ENCODE results near the gene ZNF678. TPM values are rescaled to one million over a fixed set of nuclear protein-coding genes. Genes with fewer than 3 reads are reported as not detected.

Gene ZNF678
- total RNA-seq = 10 to 100 TPM in 1 of 2 donors, 1 to 10 TPM in 1; 8.5 to 14.1 TPM

DNA sequence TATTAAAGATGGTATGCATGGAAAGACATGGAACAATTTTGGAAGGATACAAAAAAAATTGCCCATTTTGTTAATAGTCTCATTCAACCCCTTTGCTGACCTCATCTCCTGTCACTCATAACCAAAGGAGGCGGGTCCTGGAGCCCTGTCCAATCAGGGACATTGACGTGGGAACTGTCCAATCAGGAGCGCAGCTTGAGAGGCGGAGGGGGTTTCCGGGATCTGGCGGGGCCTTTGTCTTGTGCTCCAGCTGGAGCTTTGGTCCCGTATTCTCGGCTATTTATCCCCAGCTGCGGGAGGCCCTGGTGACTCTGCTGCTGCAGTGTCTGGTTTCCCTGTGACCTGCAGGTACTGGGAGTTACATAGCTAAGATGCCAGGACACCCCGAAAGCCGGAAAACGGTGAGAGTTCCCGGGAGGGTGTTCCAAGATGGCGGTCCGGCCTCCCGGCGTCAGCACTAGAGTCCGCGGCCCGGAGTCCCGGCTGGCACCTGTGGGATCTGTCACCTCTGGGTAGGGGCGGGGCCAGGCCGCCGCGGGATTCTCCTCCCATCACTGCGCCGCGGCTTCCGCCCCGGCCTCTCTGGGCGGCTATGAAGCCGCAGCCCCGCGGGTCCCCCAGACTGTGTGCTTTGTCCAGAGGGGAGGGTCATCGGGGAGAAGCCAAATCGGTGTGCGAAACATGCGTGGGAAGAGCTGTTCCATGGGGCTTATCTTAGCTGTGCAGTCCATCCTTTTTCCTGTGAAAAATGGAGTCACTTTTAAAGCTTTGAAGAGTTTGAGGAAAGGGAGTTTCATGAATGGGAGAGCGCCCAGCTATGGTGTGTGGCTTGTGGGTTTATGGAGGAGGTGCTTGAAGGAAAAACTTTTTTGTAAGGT lies at the start of gene ZNF678:
ZNF678 (plus strand) TSS at position 233 of the 878 bp plus-strand sequence. CDS start 87,436 bp downstream, outside the sequence.
- peaks cover 5 to 22% of the 10 kb centered on the region in 2 donors for H3K9me3 Mint-ChIP-seq
- ATAC-seq = peak; percentile 96
- H3K27ac Mint-ChIP-seq = peak within 1 kb of the TSS; percentile 93 to 97

DNA sequence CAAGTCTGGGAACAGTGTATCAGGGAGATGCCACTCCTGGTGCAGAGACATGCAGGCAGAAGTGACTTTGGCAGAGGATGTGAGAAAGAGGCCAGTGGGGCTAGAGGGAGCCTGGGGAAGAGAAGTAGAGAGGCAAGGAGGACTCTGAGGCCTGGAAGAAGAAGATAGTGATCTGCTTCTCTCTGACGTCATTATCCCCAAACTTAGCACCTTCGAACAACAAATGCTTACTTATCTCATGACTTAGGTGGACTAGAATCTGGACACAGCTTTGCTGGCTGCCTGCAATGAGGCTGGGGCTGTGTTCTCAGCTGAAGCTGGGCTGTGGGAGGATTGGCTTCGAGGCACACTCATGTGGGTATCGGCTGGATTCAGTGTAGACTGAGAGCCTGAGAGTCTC lies 44.5 kb upstream of the ZNF678 start:
- Mint-ChIP-seq H3K9me3 (peaks cover 0 to 5% of the 10 kb centered on the region in 2 donors), H3K27ac (no peak overlapping the region), H3K36me3 (peaks cover 0 to 6% of the 10 kb centered on the region in 2 donors)
- ATAC-seq (no peak), DNase-seq (ENCODE audit: low spot score in 2 of 2) (no peak)

More for the DNA sequence above, at the start of gene ZNF678:
- peak; percentile 85 to 93 for DNase-seq (ENCODE audit: low spot score in 2 of 2)
- H3K36me3 Mint-ChIP-seq = peaks cover 9 to 59% of the 10 kb centered on the region in 2 donors

DNA sequence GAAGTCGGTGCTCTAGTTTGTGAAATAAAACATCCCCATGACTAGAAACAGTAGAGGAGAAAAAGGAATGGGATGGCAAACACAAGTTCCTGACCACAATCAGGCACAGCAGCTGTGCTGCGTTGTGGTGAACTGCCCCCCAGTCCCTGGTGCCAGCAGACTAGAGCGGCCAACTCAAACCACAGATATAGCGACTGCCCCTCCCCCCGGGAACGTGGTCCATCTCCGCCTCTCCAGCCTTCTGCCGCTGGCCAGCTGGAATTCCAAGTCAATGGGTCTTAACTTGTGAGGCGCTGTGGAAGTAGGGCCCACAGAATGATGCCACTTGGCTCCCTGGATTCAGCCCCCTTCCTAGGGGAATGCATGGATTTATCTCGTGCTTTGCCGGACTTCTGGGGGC lies 41.6 kb upstream of the ZNF678 start:
- Mint-ChIP-seq H3K27ac (no peak overlapping the region), H3K36me3 (peaks cover 4 to 10% of the 10 kb centered on the region in 2 donors), H3K9me3 (peaks cover 8 to 16% of the 10 kb centered on the region in 2 donors)
- no peak for ATAC-seq
- no peak for DNase-seq (ENCODE audit: low spot score in 2 of 2)

DNA sequence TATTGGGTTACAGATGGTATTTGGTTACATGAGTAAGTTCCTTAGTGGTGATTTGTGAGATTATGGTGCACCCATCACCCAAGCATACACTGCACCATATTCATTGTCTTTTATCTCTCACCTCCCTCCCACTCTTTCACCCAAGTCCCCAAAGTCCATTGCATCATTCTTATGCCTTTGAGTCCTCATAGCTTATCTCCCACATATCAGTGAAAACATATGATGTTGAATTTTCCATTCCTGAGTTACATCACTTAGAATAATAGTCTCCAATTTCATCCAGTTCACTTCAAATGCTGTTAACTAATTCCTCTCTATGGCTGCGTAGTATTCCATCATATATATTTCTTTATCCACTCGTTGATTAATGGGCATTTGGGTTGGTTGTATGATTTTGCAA lies 36.8 kb upstream of the ZNF678 start:
- peaks cover 48 to 50% of the 10 kb centered on the region in 2 donors for H3K36me3 Mint-ChIP-seq

DNA sequence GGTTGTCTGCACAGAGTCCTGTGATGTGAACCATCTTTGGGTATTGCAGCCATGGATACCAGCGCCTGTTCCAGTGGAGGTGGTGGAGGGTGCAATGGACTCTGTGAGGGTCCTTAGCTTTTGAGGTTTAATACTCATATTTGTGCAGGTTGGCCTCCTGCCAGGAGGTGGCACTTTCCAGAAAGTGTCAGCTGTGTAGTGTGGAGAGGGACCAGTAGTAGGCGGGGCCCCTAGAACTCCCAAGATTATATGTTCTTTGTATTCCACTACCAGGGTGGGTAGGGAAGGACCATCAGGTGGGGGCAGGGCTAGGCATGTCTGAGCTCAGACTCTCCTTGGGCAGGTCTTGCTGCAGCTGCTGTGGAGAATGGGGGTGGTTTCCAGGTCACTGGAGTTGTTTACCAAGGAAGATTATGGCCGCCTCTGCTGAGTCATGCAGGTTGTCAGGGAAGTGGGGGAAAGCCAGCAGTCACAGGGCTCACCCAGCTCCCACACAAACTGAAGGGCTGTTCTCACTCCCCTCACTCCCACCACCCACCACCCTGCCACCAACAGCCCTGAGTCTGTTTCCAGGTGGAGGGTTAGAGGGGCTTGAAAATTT lies 31.2 kb upstream of the ZNF678 start:
- Mint-ChIP-seq H3K36me3 (peaks cover 48 to 60% of the 10 kb centered on the region in 2 donors), H3K9me3 (peaks cover 37 to 50% of the 10 kb centered on the region in 2 donors), H3K27ac (no peak overlapping the region)
- DNase-seq (ENCODE audit: low spot score in 2 of 2) = no peak
- no peak for ATAC-seq

More for the DNA sequence above, 36.8 kb upstream of the ZNF678 start:
- DNase-seq (ENCODE audit: low spot score in 2 of 2) = no peak
- Mint-ChIP-seq H3K9me3 (peaks cover 44 to 51% of the 10 kb centered on the region in 2 donors), H3K27ac (no peak overlapping the region)
- ATAC-seq = no peak

DNA sequence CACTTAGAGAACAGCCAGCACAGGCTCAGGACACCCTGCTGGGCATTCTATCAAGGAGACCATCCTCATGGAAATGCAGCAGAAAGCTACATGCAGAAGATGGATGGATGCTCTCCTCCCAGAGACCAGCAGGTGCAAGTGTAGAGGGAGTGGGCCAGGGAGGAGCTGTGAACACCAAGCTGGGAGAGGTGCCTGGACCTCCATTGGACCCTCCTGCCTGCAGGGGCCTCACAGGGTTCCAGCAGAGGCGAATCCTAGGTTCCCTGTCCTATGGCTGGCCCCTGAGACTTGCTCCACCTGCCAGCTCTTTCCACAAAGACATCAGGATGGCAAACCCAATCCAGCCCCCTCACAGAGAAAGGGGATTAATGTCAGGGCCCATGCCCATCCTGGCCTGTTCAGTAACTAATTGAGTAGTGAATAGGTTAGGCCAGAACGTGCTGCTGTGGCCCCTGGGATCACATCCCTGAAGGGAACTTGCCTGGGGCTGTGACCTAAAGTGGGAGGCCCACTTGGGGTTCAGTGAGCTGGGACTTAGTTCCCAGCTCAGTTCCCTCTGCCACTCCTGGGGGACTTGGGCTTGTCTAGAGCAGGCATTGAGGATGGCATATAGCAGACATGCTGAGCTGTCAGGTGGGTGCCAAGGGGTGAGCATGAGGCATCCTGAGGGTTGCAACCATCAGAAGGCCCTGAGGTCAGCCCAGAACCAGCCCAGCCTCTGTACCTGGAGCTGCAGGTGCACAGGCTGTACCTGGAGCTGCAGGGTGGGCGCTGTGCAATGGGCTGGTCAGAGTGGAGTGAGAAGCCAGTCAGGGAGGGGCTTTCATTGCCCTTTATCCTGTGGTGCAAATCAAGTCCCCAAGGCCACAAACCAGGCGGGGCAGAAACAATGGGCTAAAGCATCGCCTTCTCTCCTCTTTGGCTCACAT lies 22.9 kb upstream of the ZNF678 start:
- peaks cover 0 to 3% of the 10 kb centered on the region in 2 donors for H3K36me3 Mint-ChIP-seq
- DNase-seq (ENCODE audit: low spot score in 2 of 2) (no peak), ATAC-seq (no peak)
- no peaks in the 10 kb centered on the region for H3K9me3 Mint-ChIP-seq
- no peak overlapping the region for H3K27ac Mint-ChIP-seq

DNA sequence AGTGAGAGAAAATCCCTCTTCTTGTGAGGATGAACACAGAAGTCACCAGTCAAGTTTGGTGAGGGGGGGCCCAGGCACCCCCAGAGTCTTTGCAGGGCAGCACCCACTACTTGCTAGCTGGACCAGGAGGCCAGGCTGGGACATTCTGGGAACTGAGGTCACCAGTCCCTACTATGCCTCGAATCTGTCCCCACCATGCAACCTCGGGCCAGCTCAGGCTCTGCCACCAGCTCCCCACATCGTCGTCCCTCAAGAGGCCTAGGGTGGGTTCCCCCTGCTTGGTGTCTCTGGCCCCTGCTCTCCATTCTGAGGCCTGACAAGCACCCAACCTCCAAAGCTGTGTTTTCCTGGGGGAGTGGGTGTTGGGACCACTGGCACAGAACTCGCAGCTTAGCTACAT lies 22.2 kb upstream of the ZNF678 start:
- Mint-ChIP-seq H3K36me3 (no peaks in the 10 kb centered on the region), H3K27ac (no peak overlapping the region), H3K9me3 (no peaks in the 10 kb centered on the region)
- DNase-seq (ENCODE audit: low spot score in 2 of 2) (no peak), ATAC-seq (no peak)

DNA sequence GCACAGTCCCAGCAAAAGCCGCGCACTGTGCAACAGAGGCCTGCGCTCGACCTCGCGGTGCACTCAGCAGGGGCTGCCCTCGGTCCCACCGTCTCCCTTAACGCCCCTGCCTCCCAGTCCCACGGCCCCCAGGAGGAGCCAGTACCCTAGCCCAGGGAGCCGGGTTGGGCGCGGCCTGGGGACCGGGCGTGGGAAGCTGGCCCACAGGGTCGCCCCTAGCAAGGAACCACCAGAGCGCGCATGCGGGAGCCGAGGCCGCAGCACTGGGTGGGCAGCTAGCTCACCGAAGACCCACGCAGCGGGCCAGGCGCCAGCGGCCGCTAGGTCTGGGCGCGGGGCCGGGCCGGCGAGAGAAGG lies 21.6 kb upstream of the ZNF678 start:
- Mint-ChIP-seq H3K27ac (no peak overlapping the region), H3K9me3 (no peaks in the 10 kb centered on the region), H3K36me3 (no peaks in the 10 kb centered on the region)
- DNase-seq (ENCODE audit: low spot score in 2 of 2) (no peak), ATAC-seq (no peak)

DNA sequence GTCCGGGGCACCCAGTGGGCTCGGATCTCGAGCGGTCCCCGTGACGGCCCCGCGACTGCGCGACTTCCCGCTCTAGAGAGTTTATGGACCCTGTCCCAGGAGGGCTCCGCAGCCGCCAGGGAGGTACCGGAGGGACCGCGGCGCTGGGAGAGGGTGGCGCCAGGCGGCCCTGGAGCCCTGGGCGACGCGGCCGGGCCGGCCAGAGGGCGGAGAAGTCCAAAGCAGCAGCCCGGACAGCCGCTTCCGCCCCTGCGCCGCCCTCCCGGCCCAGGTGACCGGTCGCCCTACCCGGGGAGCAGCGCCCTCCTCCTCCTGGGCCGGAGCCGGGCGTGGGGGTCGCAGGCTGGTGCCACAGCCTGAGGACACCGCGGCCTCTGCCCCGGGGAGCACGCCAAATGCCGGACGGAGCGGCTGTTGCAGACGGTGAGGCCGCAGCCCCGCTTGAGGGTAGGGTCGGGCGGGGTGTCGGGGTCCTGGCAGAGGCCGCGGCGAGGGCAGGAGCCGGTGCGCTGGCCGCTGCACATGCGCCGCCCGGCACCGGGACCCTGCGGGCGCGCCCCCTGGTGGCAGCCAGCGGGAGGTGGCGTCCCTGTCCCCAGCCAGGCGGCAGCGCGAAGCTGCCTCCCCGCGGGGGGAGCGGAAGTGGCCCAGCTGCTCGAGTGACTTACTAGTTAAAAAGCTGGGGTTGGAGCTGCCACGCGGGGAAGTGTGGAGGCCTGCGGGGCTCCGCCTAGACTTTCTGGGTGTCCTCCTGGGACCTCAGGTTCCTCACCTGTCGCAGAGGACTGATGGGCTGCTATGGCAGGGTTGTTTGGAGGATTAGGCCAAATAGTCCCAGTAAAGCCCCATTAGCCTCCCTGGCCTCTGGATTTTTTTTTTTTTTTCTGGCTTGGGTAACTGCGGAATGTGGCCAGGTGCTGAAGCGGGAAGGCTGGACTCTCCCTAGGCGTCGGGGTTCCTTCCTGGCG lies 20.9 kb upstream of the ZNF678 start:
- peak; percentile 96 for ATAC-seq

DNA sequence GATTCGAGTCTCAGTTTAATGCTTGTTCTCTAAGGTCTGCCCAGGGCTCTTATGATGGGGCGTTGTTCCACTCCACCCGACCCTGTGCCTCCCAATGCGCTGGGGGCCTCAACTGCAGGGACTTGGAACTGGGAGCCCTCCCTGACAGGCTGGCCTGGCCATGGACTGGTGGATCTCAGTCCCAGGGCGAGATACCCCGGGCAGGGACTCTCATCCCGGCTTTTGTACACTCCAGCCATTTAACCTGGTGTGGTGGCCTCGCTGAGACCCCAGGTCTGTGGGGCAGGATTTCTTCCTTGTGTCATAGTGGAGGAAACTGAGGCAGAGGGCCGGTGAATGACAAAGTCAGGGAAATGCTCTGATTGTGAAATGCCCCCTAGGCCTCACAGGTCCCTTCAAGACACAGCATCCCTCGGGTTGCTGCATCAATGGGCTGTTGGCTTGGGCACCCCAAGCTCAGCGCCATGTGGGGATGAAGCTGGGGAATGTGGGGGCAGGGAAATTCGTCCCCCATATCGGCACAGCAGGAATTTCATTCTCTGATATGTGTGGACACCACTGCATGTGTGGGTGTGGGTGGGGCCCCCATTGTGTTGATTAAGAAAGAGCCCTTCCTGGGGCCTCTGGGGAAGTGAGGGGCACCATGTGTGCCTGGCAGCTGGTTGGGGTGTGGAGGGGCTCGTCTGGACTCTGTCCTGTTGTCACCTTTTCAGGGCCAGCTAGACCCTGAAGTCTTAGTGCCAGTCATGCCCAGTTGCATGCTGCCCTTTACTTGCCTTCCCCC lies 19.9 kb upstream of the ZNF678 start:
- no peak for ATAC-seq
- Mint-ChIP-seq H3K27ac (peak overlapping the region; percentile 22 to 48), H3K9me3 (no peaks in the 10 kb centered on the region), H3K36me3 (no peaks in the 10 kb centered on the region)
- no peak for DNase-seq (ENCODE audit: low spot score in 2 of 2)

More for the DNA sequence above, 20.9 kb upstream of the ZNF678 start:
- no peaks in the 10 kb centered on the region for H3K9me3 Mint-ChIP-seq
- DNase-seq (ENCODE audit: low spot score in 2 of 2) = peak; percentile 92 to 95
- no peaks in the 10 kb centered on the region for H3K36me3 Mint-ChIP-seq
- peak overlapping the region; percentile 22 to 48 for H3K27ac Mint-ChIP-seq

DNA sequence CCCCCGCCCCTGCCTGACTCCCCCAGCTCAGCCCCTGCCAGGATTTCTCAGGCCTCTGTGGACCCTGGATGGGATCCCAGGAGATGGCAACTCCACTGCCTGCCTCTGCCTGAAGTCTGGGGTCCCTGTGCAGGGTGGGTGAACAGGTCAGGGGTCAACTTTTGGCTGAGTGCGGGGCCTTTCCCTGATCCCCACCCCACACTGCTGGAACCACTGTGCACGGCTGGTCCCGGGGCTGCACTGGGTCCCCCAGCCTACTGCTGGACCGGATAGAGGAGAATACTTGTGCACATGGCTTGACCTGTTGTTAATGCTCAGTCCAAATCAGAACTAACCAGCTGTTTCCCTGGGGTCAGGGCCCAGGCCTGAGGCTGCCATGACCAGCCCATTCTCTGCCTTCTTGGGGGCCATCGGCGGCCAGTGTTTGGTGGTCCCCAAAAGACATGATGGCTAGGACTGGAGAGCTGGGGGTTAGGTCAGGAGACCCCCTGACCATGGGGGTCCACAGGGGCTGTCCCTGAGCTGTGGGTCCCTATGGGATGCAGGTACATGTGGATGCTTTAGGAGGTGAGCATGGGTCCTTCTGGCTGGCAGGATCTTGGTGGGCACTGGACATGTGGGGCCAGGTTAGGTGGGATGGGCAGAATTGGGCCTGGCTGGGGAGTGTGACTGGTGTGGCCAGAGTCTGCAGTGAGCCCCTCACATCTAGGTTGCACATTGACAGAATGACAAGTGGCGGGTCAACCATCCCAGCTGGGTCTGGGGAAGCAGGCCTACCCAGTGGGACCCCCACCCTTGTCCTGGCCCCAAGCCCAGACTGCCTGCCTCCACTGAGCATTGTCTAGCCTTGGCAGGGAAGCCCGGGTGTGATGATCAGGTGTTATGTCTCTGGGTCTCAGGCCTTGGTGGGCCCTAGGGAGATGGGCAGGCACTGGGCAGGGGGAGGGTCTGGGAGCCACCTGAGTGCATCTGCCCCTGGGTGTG lies 19.0 kb upstream of the ZNF678 start:
- Mint-ChIP-seq H3K36me3 (no peaks in the 10 kb centered on the region), H3K9me3 (no peaks in the 10 kb centered on the region), H3K27ac (no peak overlapping the region)
- ATAC-seq (no peak), DNase-seq (ENCODE audit: low spot score in 2 of 2) (no peak)

DNA sequence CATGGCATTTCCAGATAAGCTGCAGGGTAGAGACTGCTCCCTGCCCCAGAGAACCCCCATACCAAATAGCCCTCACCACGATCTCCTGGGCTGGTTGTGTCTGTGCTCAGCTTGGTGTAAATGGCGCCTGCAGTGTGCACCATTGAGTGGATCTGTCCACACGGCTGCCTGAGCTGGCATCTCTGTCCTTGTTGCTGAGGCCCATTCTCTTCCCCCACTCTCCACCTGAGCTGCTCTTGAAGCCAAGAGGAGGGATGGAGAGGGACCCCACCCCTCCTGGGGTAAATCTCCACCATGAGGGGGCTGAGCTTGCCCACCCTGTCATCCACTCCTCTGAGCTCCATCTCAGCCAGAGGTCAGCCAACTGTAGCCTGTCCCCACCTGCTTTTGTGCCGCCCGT lies 18.0 kb upstream of the ZNF678 start:
- H3K9me3 Mint-ChIP-seq = peaks cover 0 to 2% of the 10 kb centered on the region in 2 donors
- no peak for ATAC-seq
- peaks cover 2 to 3% of the 10 kb centered on the region in 2 donors for H3K36me3 Mint-ChIP-seq
- no peak overlapping the region for H3K27ac Mint-ChIP-seq
- no peak for DNase-seq (ENCODE audit: low spot score in 2 of 2)

DNA sequence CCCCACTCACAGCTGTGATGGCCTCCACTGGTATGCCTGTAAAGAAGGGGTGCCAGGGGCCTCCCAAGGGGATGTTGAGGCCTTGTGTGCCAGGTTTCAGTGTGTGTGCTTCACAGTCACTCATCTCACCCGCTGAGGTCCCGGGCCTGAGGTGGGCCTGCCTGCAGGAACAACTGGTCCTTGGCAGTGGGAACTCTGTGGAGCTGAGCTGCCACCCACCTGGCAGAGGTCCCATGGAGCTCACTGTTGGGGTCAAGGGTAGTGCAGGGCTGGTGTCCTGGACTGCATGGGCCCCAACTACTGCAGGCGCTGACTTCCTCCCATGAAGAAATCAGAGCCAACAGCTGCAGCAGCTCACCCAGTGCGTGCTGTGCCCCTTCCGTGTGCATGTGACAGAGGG lies 17.3 kb upstream of the ZNF678 start:
- H3K27ac Mint-ChIP-seq = no peak overlapping the region
- ATAC-seq = no peak
- H3K9me3 Mint-ChIP-seq = peaks cover 7% of the 10 kb centered on the region in 2 donors

More for the DNA sequence above, 17.3 kb upstream of the ZNF678 start:
- H3K36me3 Mint-ChIP-seq = peaks cover 9% of the 10 kb centered on the region in 2 donors
- DNase-seq (ENCODE audit: low spot score in 2 of 2) = no peak
